HEK293 (cell line): ENCODE results near the gene ABHD16A.

Source experiments
- BCL11A ChIP-seq: fragments of 450-650 bp; formaldehyde crosslinking; IDR thresholded peaks from 2 replicates; pipeline ENCODE4 v1.5.1; 2016; ENCODE audit warnings: low read depth, missing biosample characterization, missing genetic modification characterization
- BCL6B ChIP-seq: fragments of 450-650 bp; formaldehyde crosslinking; IDR thresholded peaks from 2 replicates; pipeline ENCODE4 v1.5.1; 2017; ENCODE audit warnings: missing biosample characterization, missing genetic modification characterization
- KLF8 ChIP-seq: fragments of 450-650 bp; formaldehyde crosslinking; IDR thresholded peaks from 2 replicates; pipeline ENCODE4 v1.5.1; 2016; ENCODE audit warnings: missing biosample characterization, missing genetic modification characterization
- ZBTB1 ChIP-seq: fragments of 450-650 bp; formaldehyde crosslinking; IDR thresholded peaks from 2 replicates; pipeline ENCODE4 v1.5.1; 2016; ENCODE audit warnings: missing biosample characterization, missing genetic modification characterization
- ZBTB7A ChIP-seq: fragments of 450-650 bp; formaldehyde crosslinking; IDR thresholded peaks from 2 replicates; pipeline ENCODE4 v1.5.1; 2016; ENCODE audit warnings: low read depth, missing biosample characterization, missing genetic modification characterization
- ZIC2 ChIP-seq: fragments of 450-650 bp; formaldehyde crosslinking; IDR thresholded peaks from 2 replicates; pipeline ENCODE4 v1.5.1; 2016; ENCODE audit warnings: missing biosample characterization, missing genetic modification characterization
- ZNF114 ChIP-seq: fragments of 450-650 bp; formaldehyde crosslinking; IDR thresholded peaks from 2 replicates; pipeline ENCODE4 v1.5.0; 2017; ENCODE audit warnings: missing biosample characterization, missing genetic modification characterization
- ZNF132 ChIP-seq: fragments of 450-650 bp; formaldehyde crosslinking; IDR thresholded peaks from 2 replicates; pipeline ENCODE4 v1.5.1; 2017; ENCODE audit warnings: missing biosample characterization, missing genetic modification characterization, borderline replicate concordance
- ZNF174 ChIP-seq: fragments of 450-650 bp; formaldehyde crosslinking; IDR thresholded peaks from 2 replicates; pipeline ENCODE4 v1.5.0; 2017; ENCODE audit warnings: missing biosample characterization, mild to moderate bottlenecking, missing genetic modification characterization
- ZNF211 ChIP-seq: fragments of 450-650 bp; formaldehyde crosslinking; IDR thresholded peaks from 2 replicates; pipeline ENCODE4 v1.5.1; 2016; ENCODE audit warnings: low read depth, missing biosample characterization, missing genetic modification characterization
- ZNF214 ChIP-seq: fragments of 450-650 bp; formaldehyde crosslinking; IDR thresholded peaks from 2 replicates; pipeline ENCODE4 v1.5.1; 2017; ENCODE audit warnings: missing biosample characterization, mild to moderate bottlenecking, missing genetic modification characterization, borderline replicate concordance
- ZNF221 ChIP-seq: fragments of 450-650 bp; formaldehyde crosslinking; IDR thresholded peaks from 2 replicates; pipeline ENCODE4 v1.5.1; 2017; ENCODE audit warnings: missing biosample characterization, missing genetic modification characterization, borderline replicate concordance
- ZNF24 ChIP-seq: fragments of 450-650 bp; formaldehyde crosslinking; IDR thresholded peaks from 2 replicates; pipeline ENCODE4 v1.5.1; 2016; ENCODE audit warnings: missing biosample characterization, missing genetic modification characterization
- ZNF26 ChIP-seq: fragments of 450-650 bp; formaldehyde crosslinking; IDR thresholded peaks from 2 replicates; pipeline ENCODE4 v1.5.1; 2016; ENCODE audit warnings: missing biosample characterization, missing genetic modification characterization
- ZNF266 ChIP-seq: fragments of 450-650 bp; formaldehyde crosslinking; IDR thresholded peaks from 2 replicates; pipeline ENCODE4 v1.5.1; 2016; ENCODE audit warnings: missing biosample characterization, missing genetic modification characterization, low read depth
- ZNF280C ChIP-seq: fragments of 450-650 bp; formaldehyde crosslinking; IDR thresholded peaks from 2 replicates; pipeline ENCODE4 v1.5.1; 2016; ENCODE audit warnings: missing biosample characterization, missing genetic modification characterization
- ZNF280D ChIP-seq: fragments of 450-650 bp; formaldehyde crosslinking; IDR thresholded peaks from 2 replicates; pipeline ENCODE4 v1.5.1; 2016; ENCODE audit warnings: missing biosample characterization, missing genetic modification characterization
- ZNF311 ChIP-seq: fragments of 450-650 bp; formaldehyde crosslinking; IDR thresholded peaks from 2 replicates; pipeline ENCODE4 v1.5.1; 2017; ENCODE audit warnings: missing biosample characterization, missing genetic modification characterization, borderline replicate concordance
- ZNF37A ChIP-seq: fragments of 450-650 bp; IDR thresholded peaks from 2 replicates; pipeline ENCODE4 v1.5.1; 2018; ENCODE audit warnings: missing biosample characterization, missing genetic modification characterization
- ZNF391 ChIP-seq: fragments of 450-650 bp; formaldehyde crosslinking; IDR thresholded peaks from 2 replicates; pipeline ENCODE4 v1.5.1; 2016; ENCODE audit warnings: low read depth, missing biosample characterization, missing genetic modification characterization, borderline replicate concordance
- ZNF398 ChIP-seq: fragments of 450-650 bp; formaldehyde crosslinking; IDR thresholded peaks from 2 replicates; pipeline ENCODE4 v1.5.1; 2017; ENCODE audit warnings: missing biosample characterization, missing genetic modification characterization
- ZNF529 ChIP-seq: fragments of 450-650 bp; formaldehyde crosslinking; IDR thresholded peaks from 2 replicates; pipeline ENCODE4 v1.5.1; 2017; ENCODE audit warnings: missing genetic modification characterization, missing biosample characterization; ENCODE audit not compliant: insufficient replicate concordance
- ZNF558 ChIP-seq: fragments of 450-650 bp; formaldehyde crosslinking; IDR thresholded peaks from 2 replicates; pipeline ENCODE4 v1.5.1; 2016; ENCODE audit warnings: missing biosample characterization, missing genetic modification characterization
- ZNF585B ChIP-seq: fragments of 450-650 bp; formaldehyde crosslinking; IDR thresholded peaks from 2 replicates; pipeline ENCODE4 v1.5.1; 2016; ENCODE audit warnings: missing biosample characterization, missing genetic modification characterization
- ZNF596 ChIP-seq: fragments of 450-650 bp; IDR thresholded peaks from 2 replicates; pipeline ENCODE4 v1.5.0; 2018; ENCODE audit warnings: missing biosample characterization, mild to moderate bottlenecking, missing genetic modification characterization, moderate library complexity
- ZNF624 ChIP-seq: fragments of 450-650 bp; formaldehyde crosslinking; IDR thresholded peaks from 2 replicates; pipeline ENCODE4 v1.5.1; 2017; ENCODE audit warnings: missing biosample characterization, missing genetic modification characterization
- ZNF639 ChIP-seq: fragments of 450-650 bp; formaldehyde crosslinking; IDR thresholded peaks from 2 replicates; pipeline ENCODE4 v1.5.1; 2016; ENCODE audit warnings: missing biosample characterization, missing genetic modification characterization
- ZNF747 ChIP-seq: fragments of 450-650 bp; formaldehyde crosslinking; IDR thresholded peaks from 2 replicates; pipeline ENCODE4 v1.5.1; 2016; ENCODE audit warnings: missing biosample characterization, missing genetic modification characterization
- ZSCAN30 ChIP-seq: fragments of 450-650 bp; IDR thresholded peaks from 2 replicates; pipeline ENCODE4 v1.5.1; 2018; ENCODE audit warnings: missing biosample characterization, mild to moderate bottlenecking, missing genetic modification characterization, moderate library complexity

ABHD16A gene

GRCh38 chr6:31729979-31730630 lies 27.0 kb upstream of the ABHD16A start (continued):
- TF ChIP-seq ZNF747 (tag by site-specific recombination) (no peak), ZNF132 (tag by site-specific recombination) (no peak), ZSCAN30 (no peak), ZNF280C (tag by site-specific recombination) (no peak), ZNF24 (tag by site-specific recombination) (no peak), ZNF266 (no peak), ZNF280D (tag by site-specific recombination) (no peak), ZNF214 (tag by site-specific recombination) (no peak), ZNF391 (no peak), KLF8 (tag by site-specific recombination) (peak; percentile 95), ZNF174 (tag by site-specific recombination) (no peak), ZNF585B (tag by site-specific recombination) (no peak), ZNF37A (tag by site-specific recombination) (no peak), ZBTB1 (tag by site-specific recombination) (no peak), ZNF26 (tag by site-specific recombination) (no peak), BCL11A (tag by site-specific recombination) (no peak), ZNF114 (tag by site-specific recombination) (no peak), ZNF596 (tag by site-specific recombination) (no peak), ZNF398 (tag by site-specific recombination) (peak; percentile 15; the same call in 1 of the 2 replicates), ZNF558 (tag by site-specific recombination) (no peak), ZNF639 (no peak), ZIC2 (tag by site-specific recombination) (peak; percentile 52; the same call in 1 of the 2 replicates), ZNF311 (tag by site-specific recombination) (no peak), ZNF624 (tag by site-specific recombination) (no peak), ZNF211 (tag by site-specific recombination) (no peak), ZBTB7A (tag by site-specific recombination) (no peak), ZNF221 (tag by site-specific recombination) (no peak), ZNF529 (tag by site-specific recombination) (no peak), BCL6B (tag by site-specific recombination) (no peak)
